MM.1S (cell line): Measurements from ENCODE around the gene SAXO1.

ENCODE experiments used
- EZH2 ChIP-seq: fragments of 300-600 bp; sonication (generic); optimal IDR thresholded peaks from 2 replicates; pipeline ENCODE3; 2017; ENCODE audit warnings: low read depth, mild to moderate bottlenecking, antibody characterized with exemption, low read length, mixed read lengths
- TF ChIP-seq, protein P1 (sequence below): fragments of 300-600 bp; sonication (generic); IDR thresholded peaks from 2 replicates; pipeline ENCODE4 v1.5.1; 2016; ENCODE audit warnings: antibody characterized with exemption, low read length, mixed read lengths

DNA sequence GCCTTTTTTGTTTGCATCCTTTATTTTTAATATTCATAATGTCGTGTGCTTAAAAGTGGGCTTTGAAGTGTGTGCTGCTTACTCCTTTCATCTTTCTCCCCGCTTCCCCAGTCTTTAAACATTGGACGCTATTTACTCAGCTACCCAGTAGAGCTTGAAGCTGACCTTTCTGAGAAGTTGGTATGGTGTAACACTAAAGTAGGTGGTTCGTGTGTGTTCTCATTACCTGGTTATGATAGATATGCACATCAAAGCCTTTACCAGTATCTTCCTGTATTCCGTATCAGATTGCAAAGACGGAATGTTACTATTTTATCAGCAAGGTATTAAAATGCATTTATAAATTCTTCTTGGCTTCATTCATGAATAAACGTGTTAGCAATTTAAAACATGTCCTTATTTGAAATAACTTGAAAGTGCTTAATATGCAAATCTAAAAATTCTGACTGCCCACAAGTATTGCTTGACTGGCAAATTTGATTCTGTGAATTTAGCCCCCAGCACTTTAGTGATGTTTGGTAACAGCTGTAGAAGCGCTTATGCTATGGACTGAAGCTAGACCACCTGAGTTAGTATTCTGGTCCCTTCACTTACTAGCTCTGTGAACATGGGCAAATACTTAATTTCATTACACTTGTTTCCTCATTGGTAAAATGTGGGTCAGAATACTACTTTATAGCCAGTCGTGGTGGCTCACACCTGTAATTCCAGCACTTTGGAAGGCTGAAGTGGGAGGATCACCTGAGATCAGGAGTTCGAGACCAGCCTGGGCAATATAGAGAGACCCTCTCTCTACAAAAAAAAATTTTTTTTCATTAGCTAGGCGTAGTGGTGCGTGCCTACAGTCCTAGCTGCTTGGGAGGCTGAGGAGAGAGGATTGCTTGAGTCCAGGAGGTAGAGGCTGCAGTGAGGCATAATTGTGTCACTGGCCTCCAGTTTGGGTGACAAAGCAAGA, 17.9 kb upstream of the SAXO1 start:
- no peak for TF ChIP-seq EZH2
- TF ChIP-seq, protein P1, sequence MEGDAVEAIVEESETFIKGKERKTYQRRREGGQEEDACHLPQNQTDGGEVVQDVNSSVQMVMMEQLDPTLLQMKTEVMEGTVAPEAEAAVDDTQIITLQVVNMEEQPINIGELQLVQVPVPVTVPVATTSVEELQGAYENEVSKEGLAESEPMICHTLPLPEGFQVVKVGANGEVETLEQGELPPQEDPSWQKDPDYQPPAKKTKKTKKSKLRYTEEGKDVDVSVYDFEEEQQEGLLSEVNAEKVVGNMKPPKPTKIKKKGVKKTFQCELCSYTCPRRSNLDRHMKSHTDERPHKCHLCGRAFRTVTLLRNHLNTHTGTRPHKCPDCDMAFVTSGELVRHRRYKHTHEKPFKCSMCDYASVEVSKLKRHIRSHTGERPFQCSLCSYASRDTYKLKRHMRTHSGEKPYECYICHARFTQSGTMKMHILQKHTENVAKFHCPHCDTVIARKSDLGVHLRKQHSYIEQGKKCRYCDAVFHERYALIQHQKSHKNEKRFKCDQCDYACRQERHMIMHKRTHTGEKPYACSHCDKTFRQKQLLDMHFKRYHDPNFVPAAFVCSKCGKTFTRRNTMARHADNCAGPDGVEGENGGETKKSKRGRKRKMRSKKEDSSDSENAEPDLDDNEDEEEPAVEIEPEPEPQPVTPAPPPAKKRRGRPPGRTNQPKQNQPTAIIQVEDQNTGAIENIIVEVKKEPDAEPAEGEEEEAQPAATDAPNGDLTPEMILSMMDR = no peak
